ENCODE measurements around the gene TSG101.

The TSG101 gene

DNA sequence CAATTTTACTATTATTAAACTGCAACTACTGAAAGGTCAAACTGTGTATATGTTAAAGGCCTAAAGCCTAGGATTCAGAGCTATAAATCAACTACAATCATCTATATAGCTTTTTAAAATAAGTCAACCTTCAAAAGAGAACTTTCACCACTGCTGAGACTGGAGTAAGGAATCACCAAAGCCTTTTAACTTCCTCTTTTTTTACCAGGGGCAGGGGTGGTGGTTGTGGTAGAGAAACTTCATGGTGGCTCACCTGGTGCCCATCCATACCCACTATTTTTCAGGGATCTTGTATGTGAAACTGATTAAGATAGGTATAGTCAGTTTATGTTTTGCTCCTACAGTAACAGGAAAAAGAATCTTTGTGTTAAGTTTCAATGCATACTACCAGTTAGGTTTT, 31.5 kb downstream of the TSG101 start:
- Histone ChIP-seq H3K27me3 (ENCODE audit: control insufficient read depth, insufficient read depth, low read length) (no peaks in the 10 kb centered on the region), H3K4me3 (ENCODE audit: low read length) (no peak overlapping the region), H3K9me3 (ENCODE audit: control insufficient read depth, insufficient read depth, low read length) (no peaks in the 10 kb centered on the region), H3K27ac (ENCODE audit: low read length) (no peak overlapping the region), H3K4me1 (ENCODE audit: control insufficient read depth, insufficient read depth, low read length) (no peaks in the 10 kb centered on the region), H3K36me3 (ENCODE audit: control insufficient read depth, insufficient read depth, low read length) (peaks cover 8% of the 10 kb centered on the region; the same call in 1 of the 2 replicates)
- DNase-seq (ENCODE audit: low read depth, low spot score) = no peak

DNA sequence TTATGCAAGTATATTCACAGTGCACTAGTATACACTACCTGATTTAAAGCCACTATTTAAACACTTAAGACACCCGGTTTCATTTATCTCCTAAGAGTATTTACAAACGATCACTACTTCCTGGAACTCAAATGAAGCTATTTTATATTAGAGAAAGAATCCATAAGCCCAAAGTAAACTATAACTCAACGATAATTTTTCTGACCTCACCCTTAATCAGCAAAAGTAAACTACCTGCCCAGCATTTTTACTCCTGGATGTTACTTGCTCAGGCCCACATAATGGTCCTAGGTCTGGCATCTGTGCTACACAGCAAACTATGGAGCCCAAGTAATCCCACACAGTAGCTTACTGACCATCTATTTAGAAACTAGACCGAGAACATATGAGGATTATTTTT, 33.4 kb downstream of the TSG101 start:
- no CpG with 5 or more reads among the region's 4 CpGs for WGBS (ENCODE audit: insufficient coverage, insufficient read length)
- Histone ChIP-seq H3K4me1 (ENCODE audit: control insufficient read depth, insufficient read depth, low read length) (no peaks in the 10 kb centered on the region), H3K4me3 (ENCODE audit: low read length) (no peak overlapping the region), H3K36me3 (ENCODE audit: control insufficient read depth, insufficient read depth, low read length) (0 out of 2 replicates have a peak, but pooled peaks cover 8% of the 10 kb centered on the region), H3K27ac (ENCODE audit: low read length) (no peak overlapping the region), H3K9me3 (ENCODE audit: control insufficient read depth, insufficient read depth, low read length) (no peaks in the 10 kb centered on the region), H3K27me3 (ENCODE audit: control insufficient read depth, insufficient read depth, low read length) (no peaks in the 10 kb centered on the region)
- no peak for DNase-seq (ENCODE audit: low read depth, low spot score)

DNA sequence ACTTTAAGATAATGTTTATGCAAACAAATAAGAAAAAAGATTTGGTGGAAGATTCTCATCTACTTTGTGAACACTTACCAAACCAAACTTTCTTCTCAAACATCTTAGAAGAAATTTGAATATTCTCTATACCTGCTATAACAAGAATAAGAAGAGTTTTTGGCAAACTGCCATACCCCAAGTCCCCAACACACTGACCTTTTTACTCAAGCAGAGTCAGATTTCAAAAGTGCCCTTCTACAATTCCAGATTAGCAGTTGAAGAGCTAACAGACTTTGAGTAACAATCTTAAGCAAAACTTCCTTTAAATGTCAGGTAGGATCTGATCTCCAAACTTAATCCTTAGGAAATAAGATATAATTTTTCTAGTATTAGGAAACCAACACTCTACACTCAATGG, 33.9 kb downstream of the TSG101 start:
- H3K9me3 ChIP-seq (ENCODE audit: control insufficient read depth, insufficient read depth, low read length) = no peaks in the 10 kb centered on the region
- H3K27me3 ChIP-seq (ENCODE audit: control insufficient read depth, insufficient read depth, low read length) = no peaks in the 10 kb centered on the region
- 0 out of 2 replicates have a peak, but pooled peaks cover 8% of the 10 kb centered on the region for H3K36me3 ChIP-seq (ENCODE audit: control insufficient read depth, insufficient read depth, low read length)
- no peak overlapping the region for H3K4me3 ChIP-seq (ENCODE audit: low read length)
- no peak for DNase-seq (ENCODE audit: low read depth, low spot score)
- no peaks in the 10 kb centered on the region for H3K4me1 ChIP-seq (ENCODE audit: control insufficient read depth, insufficient read depth, low read length)
- no peak overlapping the region for H3K27ac ChIP-seq (ENCODE audit: low read length)

DNA sequence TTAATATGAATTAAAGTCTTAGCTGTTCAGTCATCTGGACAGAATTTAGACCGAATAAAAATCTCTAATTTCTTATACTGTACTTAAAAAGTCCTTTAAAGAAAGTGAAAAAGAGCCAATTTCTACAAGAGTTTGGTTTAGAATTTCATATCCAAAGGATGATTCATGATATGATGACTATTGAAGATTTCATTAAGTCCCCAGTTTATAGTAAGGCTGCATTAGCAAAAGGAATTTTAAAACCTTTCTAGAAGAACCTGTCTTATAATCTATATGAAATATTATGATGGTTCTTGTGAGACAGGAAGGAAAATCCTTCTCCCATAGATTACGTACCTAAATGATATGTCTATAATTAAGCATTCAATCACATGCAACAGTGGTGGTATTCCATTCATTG, 34.8 kb downstream of the TSG101 start:
- no CpG with 5 or more reads among the region's 2 CpGs for WGBS (ENCODE audit: insufficient coverage, insufficient read length)
- Histone ChIP-seq H3K36me3 (ENCODE audit: control insufficient read depth, insufficient read depth, low read length) (0 out of 2 replicates have a peak, but pooled peaks cover 8% of the 10 kb centered on the region), H3K4me1 (ENCODE audit: control insufficient read depth, insufficient read depth, low read length) (no peaks in the 10 kb centered on the region), H3K4me3 (ENCODE audit: low read length) (no peak overlapping the region), H3K27ac (ENCODE audit: low read length) (no peak overlapping the region), H3K27me3 (ENCODE audit: control insufficient read depth, insufficient read depth, low read length) (no peaks in the 10 kb centered on the region), H3K9me3 (ENCODE audit: control insufficient read depth, insufficient read depth, low read length) (no peaks in the 10 kb centered on the region)
- no peak for DNase-seq (ENCODE audit: low read depth, low spot score)

DNA sequence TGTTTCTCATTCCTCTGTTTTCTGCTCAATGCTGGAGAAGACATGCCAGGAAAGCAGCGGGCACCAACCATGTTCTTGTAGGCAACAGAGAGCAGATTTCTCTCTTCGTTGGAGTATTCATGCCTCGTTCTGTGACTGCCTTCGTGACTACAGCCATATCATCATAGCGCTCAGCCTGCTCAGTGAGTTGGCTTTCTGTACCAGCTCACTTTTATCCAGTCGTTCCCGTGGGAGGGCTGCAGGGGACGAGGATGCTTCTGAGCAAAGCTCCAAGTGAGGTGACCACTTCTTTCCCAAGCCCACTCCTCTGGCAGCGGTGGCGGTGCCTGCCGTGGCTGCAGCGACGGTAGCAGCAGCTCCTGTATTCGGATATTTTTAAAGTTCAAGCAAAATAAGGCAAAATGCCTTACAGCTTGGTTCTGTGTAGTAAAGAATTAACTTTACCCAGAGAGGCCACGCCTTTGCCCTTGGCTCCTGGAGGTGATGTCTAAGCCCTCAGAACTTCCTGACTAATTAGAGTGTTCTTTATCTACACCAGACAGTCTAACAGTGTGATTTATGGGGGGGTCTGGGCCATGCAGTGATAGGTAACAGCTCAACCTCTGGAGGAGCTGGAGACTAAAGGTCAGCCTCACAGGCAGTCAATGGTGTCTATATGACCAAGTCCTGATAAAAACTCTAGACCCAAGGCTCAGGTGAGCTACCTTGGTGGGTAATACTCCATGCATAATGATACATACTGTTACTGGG, 35.8 kb downstream of the TSG101 start:
- no peaks in the 10 kb centered on the region for H3K9me3 ChIP-seq (ENCODE audit: control insufficient read depth, insufficient read depth, low read length)
- no peaks in the 10 kb centered on the region for H3K4me1 ChIP-seq (ENCODE audit: control insufficient read depth, insufficient read depth, low read length)
- H3K27ac ChIP-seq (ENCODE audit: low read length) = no peak overlapping the region
- WGBS (ENCODE audit: insufficient coverage, insufficient read length) = no CpG with 5 or more reads among the region's 15 CpGs
- no peak overlapping the region for H3K4me3 ChIP-seq (ENCODE audit: low read length)
- H3K27me3 ChIP-seq (ENCODE audit: control insufficient read depth, insufficient read depth, low read length) = no peaks in the 10 kb centered on the region
- no peak for DNase-seq (ENCODE audit: low read depth, low spot score)
- H3K36me3 ChIP-seq (ENCODE audit: control insufficient read depth, insufficient read depth, low read length) = 0 out of 2 replicates have a peak, but pooled peaks cover 6% of the 10 kb centered on the region

DNA sequence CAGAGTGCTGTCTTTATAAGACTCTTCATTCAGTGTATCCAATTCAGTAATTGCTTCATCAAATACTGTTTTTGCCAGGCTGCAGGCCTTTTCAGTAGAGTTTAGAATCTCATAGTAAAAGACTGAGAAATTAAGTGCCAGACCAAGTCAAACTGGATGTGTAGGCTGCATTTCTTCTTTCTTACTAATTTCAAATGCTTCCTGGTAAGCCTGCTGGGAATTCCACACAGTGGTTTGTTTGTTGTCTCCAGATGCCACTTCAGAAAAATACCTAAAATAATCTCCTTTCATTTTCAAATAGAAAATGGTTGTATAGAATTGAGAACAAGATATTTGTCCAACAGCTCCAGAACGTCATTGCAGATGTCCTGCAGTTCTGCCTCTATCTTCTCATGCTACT, 36.4 kb downstream of the TSG101 start:
- H3K9me3 ChIP-seq (ENCODE audit: control insufficient read depth, insufficient read depth, low read length) = no peaks in the 10 kb centered on the region
- no CpG with 5 or more reads among the region's 1 CpG for WGBS (ENCODE audit: insufficient coverage, insufficient read length)
- H3K4me3 ChIP-seq (ENCODE audit: low read length) = no peak overlapping the region
- no peak for DNase-seq (ENCODE audit: low read depth, low spot score)
- no peaks in the 10 kb centered on the region for H3K4me1 ChIP-seq (ENCODE audit: control insufficient read depth, insufficient read depth, low read length)
- no peak overlapping the region for H3K27ac ChIP-seq (ENCODE audit: low read length)
- H3K27me3 ChIP-seq (ENCODE audit: control insufficient read depth, insufficient read depth, low read length) = no peaks in the 10 kb centered on the region
- 0 out of 2 replicates have a peak, but pooled peaks cover 6% of the 10 kb centered on the region for H3K36me3 ChIP-seq (ENCODE audit: control insufficient read depth, insufficient read depth, low read length)

DNA sequence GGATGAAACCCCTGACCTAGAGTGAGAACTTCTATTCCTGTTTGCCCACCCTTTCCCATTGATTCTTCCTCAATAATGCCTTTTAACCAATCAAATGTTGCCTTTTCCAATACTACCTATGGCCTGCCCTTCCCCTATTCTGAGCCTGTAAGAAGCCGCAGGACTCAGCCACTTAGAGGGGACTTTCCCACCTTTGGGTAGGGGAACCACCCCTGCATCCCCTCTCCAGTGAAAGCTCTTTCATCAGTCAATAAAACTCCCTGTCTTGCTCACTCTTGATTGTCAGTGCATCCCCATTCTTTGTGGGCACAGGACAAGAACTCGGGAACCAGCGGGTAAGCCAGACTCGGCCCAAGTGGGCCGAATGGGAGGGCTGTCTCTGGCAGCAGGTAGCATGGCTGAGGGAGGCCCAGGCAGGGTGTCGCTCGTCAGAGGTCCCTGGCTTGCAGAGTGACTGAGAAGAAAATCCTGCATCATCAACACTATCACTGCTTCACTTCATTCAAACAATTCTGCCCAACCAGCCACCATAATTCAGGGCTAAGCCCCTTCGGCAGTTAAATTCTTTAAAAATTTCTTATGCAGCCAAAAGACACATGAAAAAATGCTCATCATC, 40.7 kb downstream of the TSG101 start:
- Histone ChIP-seq H3K4me1 (ENCODE audit: control insufficient read depth, insufficient read depth, low read length) (no peaks in the 10 kb centered on the region), H3K27me3 (ENCODE audit: control insufficient read depth, insufficient read depth, low read length) (no peaks in the 10 kb centered on the region), H3K4me3 (ENCODE audit: low read length) (no peak overlapping the region), H3K9me3 (ENCODE audit: control insufficient read depth, insufficient read depth, low read length) (no peaks in the 10 kb centered on the region), H3K36me3 (ENCODE audit: control insufficient read depth, insufficient read depth, low read length) (peaks cover 15% of the 10 kb centered on the region; the same call in 1 of the 2 replicates), H3K27ac (ENCODE audit: low read length) (no peak overlapping the region)
- no peak for DNase-seq (ENCODE audit: low read depth, low spot score)
- WGBS (ENCODE audit: insufficient coverage, insufficient read length) = no CpG with 5 or more reads among the region's 8 CpGs

DNA sequence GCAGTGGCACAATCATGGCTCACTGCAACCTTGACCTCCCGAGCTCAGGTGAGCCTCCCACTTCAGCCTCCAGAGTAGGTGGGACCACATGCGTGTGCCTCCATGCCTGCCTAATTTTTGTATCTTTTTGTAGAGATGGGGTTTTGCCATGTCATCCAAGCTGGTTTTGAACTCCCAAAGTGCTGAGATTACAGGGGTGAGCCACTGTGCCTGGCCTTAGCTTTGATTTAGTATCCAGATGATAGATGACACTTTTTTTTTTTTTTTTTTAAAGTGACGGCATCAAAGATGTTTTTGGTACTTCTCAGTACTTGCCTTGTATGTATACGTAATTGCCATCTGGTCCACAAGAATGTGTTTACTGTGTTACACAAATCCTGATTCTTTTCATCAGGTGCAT, 47.7 kb downstream of the TSG101 start:
- no CpG with 5 or more reads among the region's 4 CpGs for WGBS (ENCODE audit: insufficient coverage, insufficient read length)
- no peak for DNase-seq (ENCODE audit: low read depth, low spot score)

DNA sequence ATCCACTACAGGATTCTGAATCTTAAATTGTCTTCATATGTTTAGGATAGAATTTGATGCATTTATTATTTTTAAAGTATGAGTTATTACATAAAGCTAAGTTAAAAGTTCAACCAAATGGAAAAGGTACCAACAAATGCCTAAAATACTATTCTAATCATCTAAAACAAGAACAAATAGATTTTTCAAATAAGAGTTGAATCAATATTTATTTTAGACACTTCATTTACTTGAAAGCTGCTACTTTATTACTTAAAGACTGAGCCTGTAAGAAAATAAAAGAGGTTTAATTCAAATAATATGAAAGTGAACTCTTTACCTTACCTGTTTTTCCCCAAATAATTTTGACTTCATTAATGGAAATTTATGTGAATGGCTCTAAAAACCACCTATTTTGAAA, 54.2 kb downstream of the TSG101 start:
- H3K4me1 ChIP-seq (ENCODE audit: control insufficient read depth, insufficient read depth, low read length) = no peaks in the 10 kb centered on the region
- no peak for DNase-seq (ENCODE audit: low read depth, low spot score)
- no peaks in the 10 kb centered on the region for H3K9me3 ChIP-seq (ENCODE audit: control insufficient read depth, insufficient read depth, low read length)
- H3K27me3 ChIP-seq (ENCODE audit: control insufficient read depth, insufficient read depth, low read length) = no peaks in the 10 kb centered on the region
- H3K36me3 ChIP-seq (ENCODE audit: control insufficient read depth, insufficient read depth, low read length) = no peaks in the 10 kb centered on the region
- H3K27ac ChIP-seq (ENCODE audit: low read length) = no peak overlapping the region
- H3K4me3 ChIP-seq (ENCODE audit: low read length) = no peak overlapping the region

More for the DNA sequence above, 47.7 kb downstream of the TSG101 start:
- Histone ChIP-seq H3K9me3 (ENCODE audit: control insufficient read depth, insufficient read depth, low read length) (no peaks in the 10 kb centered on the region), H3K4me1 (ENCODE audit: control insufficient read depth, insufficient read depth, low read length) (no peaks in the 10 kb centered on the region), H3K36me3 (ENCODE audit: control insufficient read depth, insufficient read depth, low read length) (peaks cover 16% of the 10 kb centered on the region; the same call in 1 of the 2 replicates), H3K4me3 (ENCODE audit: low read length) (no peak overlapping the region), H3K27ac (ENCODE audit: low read length) (no peak overlapping the region), H3K27me3 (ENCODE audit: control insufficient read depth, insufficient read depth, low read length) (no peaks in the 10 kb centered on the region)

DNA sequence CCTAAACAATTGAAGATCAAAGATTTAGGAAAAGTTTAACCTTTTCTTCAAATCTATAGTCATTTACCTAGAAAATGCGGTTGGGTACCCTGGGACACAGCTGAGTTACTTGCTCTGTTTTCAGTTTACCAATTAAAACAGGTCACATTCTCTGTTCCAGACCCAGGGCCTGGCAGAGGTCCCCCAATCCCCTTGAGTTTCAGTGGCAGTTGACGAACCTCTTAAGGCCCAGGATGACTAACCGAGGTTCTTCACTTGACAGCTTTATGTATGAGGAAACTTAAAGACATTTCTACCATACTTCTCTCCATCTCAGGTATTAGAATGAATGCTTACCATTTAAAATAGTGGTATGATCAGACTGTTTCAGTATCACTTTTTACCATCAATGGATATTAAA, 54.7 kb downstream of the TSG101 start:
- no CpG with 5 or more reads among the region's 3 CpGs for WGBS (ENCODE audit: insufficient coverage, insufficient read length)
- no peaks in the 10 kb centered on the region for H3K36me3 ChIP-seq (ENCODE audit: control insufficient read depth, insufficient read depth, low read length)
- H3K4me3 ChIP-seq (ENCODE audit: low read length) = no peak overlapping the region
- H3K27ac ChIP-seq (ENCODE audit: low read length) = no peak overlapping the region
- no peaks in the 10 kb centered on the region for H3K4me1 ChIP-seq (ENCODE audit: control insufficient read depth, insufficient read depth, low read length)
- H3K27me3 ChIP-seq (ENCODE audit: control insufficient read depth, insufficient read depth, low read length) = no peaks in the 10 kb centered on the region
- DNase-seq (ENCODE audit: low read depth, low spot score) = no peak
- no peaks in the 10 kb centered on the region for H3K9me3 ChIP-seq (ENCODE audit: control insufficient read depth, insufficient read depth, low read length)

DNA sequence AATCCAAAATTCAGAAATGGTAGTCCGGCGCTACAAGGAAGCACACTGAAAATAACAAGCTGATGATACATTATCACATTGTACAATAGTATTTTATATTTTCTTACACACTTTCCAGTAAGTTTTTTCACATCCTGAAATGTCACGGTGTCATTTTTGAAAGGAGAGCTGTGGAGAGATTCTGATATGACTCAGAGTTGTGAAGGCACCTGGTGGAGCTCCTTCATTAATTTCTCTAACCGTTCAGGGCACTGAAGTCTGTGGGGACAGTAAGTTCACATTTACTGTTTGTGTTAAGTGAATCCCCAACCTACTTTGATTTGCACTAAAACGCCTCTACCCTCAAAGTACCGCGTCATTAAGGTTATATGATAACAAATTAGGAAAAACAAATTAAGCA, 57.8 kb downstream of the TSG101 start:
- Histone ChIP-seq H3K9me3 (ENCODE audit: control insufficient read depth, insufficient read depth, low read length) (no peaks in the 10 kb centered on the region), H3K4me3 (ENCODE audit: low read length) (no peak overlapping the region), H3K27me3 (ENCODE audit: control insufficient read depth, insufficient read depth, low read length) (no peaks in the 10 kb centered on the region; the same call in 1 of the 2 replicates), H3K27ac (ENCODE audit: low read length) (no peak overlapping the region), H3K36me3 (ENCODE audit: control insufficient read depth, insufficient read depth, low read length) (no peaks in the 10 kb centered on the region), H3K4me1 (ENCODE audit: control insufficient read depth, insufficient read depth, low read length) (no peaks in the 10 kb centered on the region)
- no CpG with 5 or more reads among the region's 7 CpGs for WGBS (ENCODE audit: insufficient coverage, insufficient read length)
- DNase-seq (ENCODE audit: low read depth, low spot score) = no peak

Data from iPS DF 6.9 (cell line).